CD14-positive monocyte (primary cell): ENCODE data around the gene MDFIC2. TPM values are rescaled to one million over a fixed set of nuclear protein-coding genes. Genes with fewer than 3 reads are reported as not detected.

Source experiments
- DNase-seq, 3 donors: peaks; one replicate each; pipeline ENCODE4 v3.0.0-alpha.2; 2011 to 2022
- H2AFZ ChIP-seq: 2 replicates; pipeline ENCODE4 v1.6.0; 2012; ENCODE audit warnings: mild to moderate bottlenecking, low read depth, low read length, inconsistent platforms; ENCODE audit not compliant: insufficient read depth, poor library complexity, severe bottlenecking
- H3K27ac ChIP-seq, 2 donors: 1 replicate in 1 of 2; 2 replicates in 1 of 2; pipeline ENCODE4 v1.5.1; 2012 to 2013; ENCODE audit warnings: low read length in 2 of 2, control low read depth in 1 of 2, inconsistent platforms in 1 of 2, low read depth in 1 of 2, mild to moderate bottlenecking in 1 of 2
- H3K27me3 ChIP-seq, 2 donors: one replicate each; pipeline versions ENCODE4 v1.6.0 to v1.6.1; 2011 to 2013; ENCODE audit warnings: low read length in 2 of 2; ENCODE audit not compliant: control insufficient read depth in 2 of 2, insufficient read depth in 2 of 2
- H3K36me3 ChIP-seq, 2 donors: replicated peaks in 1 of 2; 1 replicate in 1 of 2; 2 replicates in 1 of 2; pipeline versions ENCODE4 v1.5.1 to v1.6.1; 2012 to 2013; ENCODE audit warnings: low read length in 2 of 2, control low read depth in 1 of 2, inconsistent platforms in 1 of 2, mild to moderate bottlenecking in 1 of 2; ENCODE audit not compliant: insufficient read depth in 2 of 2, control insufficient read depth in 1 of 2
- H3K4me1 ChIP-seq, 2 donors: 1 replicate in 1 of 2; 2 replicates in 1 of 2; pipeline versions ENCODE4 v1.5.1 to v1.6.1; 2012 to 2013; ENCODE audit warnings: low read length in 2 of 2, control low read depth in 1 of 2, inconsistent platforms in 1 of 2, mild to moderate bottlenecking in 1 of 2, moderate library complexity in 1 of 2; ENCODE audit not compliant: insufficient read depth in 2 of 2, control insufficient read depth in 1 of 2
- H3K4me2 ChIP-seq: replicated peaks from 2 replicates; pipeline ENCODE3; 2012; ENCODE audit warnings: low read length, moderate library complexity, mild to moderate bottlenecking; ENCODE audit not compliant: poor library complexity, severe bottlenecking; ENCODE audit errors: extremely low read depth
- H3K4me3 ChIP-seq, 3 experiments: fragments of 200-600 bp in 1 of 3; sonication (generic) in 1 of 3; replicated peaks in 1 of 3; 1 replicate in 2 of 3; 2 replicates in 1 of 3; pipeline ENCODE4 v1.5.1; 2011 to 2013; ENCODE audit warnings: low read length in 3 of 3, mild to moderate bottlenecking in 3 of 3, control low read depth in 2 of 3, low read depth in 2 of 3, inconsistent platforms in 1 of 3, moderate library complexity in 1 of 3
- H3K79me2 ChIP-seq: 2 replicates; pipeline ENCODE4 v1.6.0; 2012; ENCODE audit warnings: mild to moderate bottlenecking, control low read depth, inconsistent platforms, low read length, moderate library complexity; ENCODE audit not compliant: insufficient read depth
- H3K9ac ChIP-seq: 2 replicates; pipeline ENCODE4 v1.6.0; 2017; ENCODE audit warnings: low read length, mild to moderate bottlenecking; ENCODE audit not compliant: insufficient read depth, poor library complexity, severe bottlenecking
- H3K9me3 ChIP-seq, 2 donors: replicated peaks in 1 of 2; 1 replicate in 1 of 2; 2 replicates in 1 of 2; pipeline versions ENCODE4 v1.5.1 to v1.6.1; 2012 to 2013; ENCODE audit warnings: low read length in 2 of 2, control low read depth in 1 of 2; ENCODE audit not compliant: control insufficient read depth in 1 of 2, insufficient read depth in 1 of 2
- H4K20me1 ChIP-seq: 2 replicates; pipeline ENCODE4 v1.6.0; 2012; ENCODE audit warnings: mild to moderate bottlenecking, low read length, control low read depth, moderate library complexity; ENCODE audit not compliant: insufficient read depth
- H3K27ac Mint-ChIP-seq, 7 donors: one replicate each; pipeline ENCODE4 v1.8.0; 2020; ENCODE audit warnings: mild to moderate bottlenecking in 7 of 7, mixed read lengths in 7 of 7, moderate library complexity in 6 of 7, inconsistent platforms in 2 of 7
- H3K27me3 Mint-ChIP-seq, 3 donors: one replicate each; pipeline ENCODE4 v1.8.0; 2021 to 2022; ENCODE audit warnings: low read depth in 3 of 3, mild to moderate bottlenecking in 3 of 3, mixed read lengths in 3 of 3, moderate library complexity in 3 of 3, inconsistent platforms in 1 of 3
- H3K36me3 Mint-ChIP-seq, 2 donors: one replicate each; pipeline ENCODE4 v1.8.0; 2020; ENCODE audit warnings: mixed read lengths in 2 of 2, inconsistent platforms in 1 of 2, mild to moderate bottlenecking in 1 of 2
- H3K4me1 Mint-ChIP-seq: one replicate; pipeline ENCODE4 v1.8.0; 2020; ENCODE audit warnings: mild to moderate bottlenecking, mixed read lengths
- H3K4me3 Mint-ChIP-seq, 2 donors: one replicate each; pipeline ENCODE4 v1.8.0; 2020; ENCODE audit warnings: mild to moderate bottlenecking in 2 of 2, mixed read lengths in 2 of 2, moderate library complexity in 1 of 2
- H3K9me3 Mint-ChIP-seq, 7 donors: one replicate each; pipeline ENCODE4 v1.8.0; 2020 to 2022; ENCODE audit warnings: mixed read lengths in 7 of 7, mild to moderate bottlenecking in 6 of 7, moderate library complexity in 6 of 7, inconsistent platforms in 2 of 7
- WGBS: methylation state at CpG from one replicate; pipeline ENCODE4 v1.1.5; 2013; ENCODE audit warnings: missing lambda C conversion rate; ENCODE audit not compliant: insufficient coverage; 5-methylcytosine and 5-hydroxymethylcytosine counted together
- intact Hi-C, 2 donors: fragments of 100-400 bp; cut with micrococcal nuclease; formaldehyde crosslinking; loops; one replicate each; pipeline versions ENCODE4 v1.15.0 to v1.15.1; 2023
- polyA plus RNA-seq, 3 donors: library from polyadenylated mRNA; depleted of rRNA in 1 of 3; unstranded in 2 of 3; stranded (reverse) in 1 of 3; fragments of 300-500 nt in 2 of 3; fragments of >200 nt in 1 of 3; fragmentation: Illumina TruSeq in 2 of 3; gene quantifications; 1 replicate in 2 of 3; 2 replicates in 1 of 3; pipeline ENCODE4 v1.2.3, GENCODE V29; 2012 to 2021
- TF ChIP-seq, protein P1 (sequence below): fragments of 200-600 bp; IDR thresholded peaks from one replicate; pipeline ENCODE4 v1.8.0; 2022; ENCODE audit warnings: antibody characterized with exemption, mild to moderate bottlenecking

MDFIC2 gene
- polyA plus RNA-seq, 3 donors: not detected

GRCh38 chr3:70183781-70184504 is 128.5 kb downstream of the MDFIC2 start:
- no peaks in the 10 kb centered on the region for H3K79me2 ChIP-seq
- no peak overlapping the region for H2AFZ ChIP-seq
- no peaks in the 10 kb centered on the region for H3K36me3 ChIP-seq
- Mint-ChIP-seq H3K9me3 (peaks cover 0 to 5% (median 0%) of the 10 kb centered on the region in 7 donors), H3K4me1 (peaks cover 6% of the 10 kb centered on the region), H3K27me3 (peaks cover 5 to 19% (median 9%) of the 10 kb centered on the region in 3 donors), H3K27ac (no peak overlapping the region), H3K4me3 (no peak overlapping the region), H3K36me3 (no peaks in the 10 kb centered on the region)
- no peak overlapping the region for H3K9ac ChIP-seq
- peaks cover 5 to 6% of the 10 kb centered on the region in 2 donors for H3K4me1 ChIP-seq
- H4K20me1 ChIP-seq: no peaks in the 10 kb centered on the region
- H3K4me2 ChIP-seq: no peak overlapping the region
- 75% methylated on average over 2 of the region's 8 CpGs for WGBS
- no peak for DNase-seq
- no peak overlapping the region for H3K27ac ChIP-seq
- intact Hi-C loops: no loop called here
- H3K4me3 ChIP-seq: no peak overlapping the region
- TF ChIP-seq, protein P1, sequence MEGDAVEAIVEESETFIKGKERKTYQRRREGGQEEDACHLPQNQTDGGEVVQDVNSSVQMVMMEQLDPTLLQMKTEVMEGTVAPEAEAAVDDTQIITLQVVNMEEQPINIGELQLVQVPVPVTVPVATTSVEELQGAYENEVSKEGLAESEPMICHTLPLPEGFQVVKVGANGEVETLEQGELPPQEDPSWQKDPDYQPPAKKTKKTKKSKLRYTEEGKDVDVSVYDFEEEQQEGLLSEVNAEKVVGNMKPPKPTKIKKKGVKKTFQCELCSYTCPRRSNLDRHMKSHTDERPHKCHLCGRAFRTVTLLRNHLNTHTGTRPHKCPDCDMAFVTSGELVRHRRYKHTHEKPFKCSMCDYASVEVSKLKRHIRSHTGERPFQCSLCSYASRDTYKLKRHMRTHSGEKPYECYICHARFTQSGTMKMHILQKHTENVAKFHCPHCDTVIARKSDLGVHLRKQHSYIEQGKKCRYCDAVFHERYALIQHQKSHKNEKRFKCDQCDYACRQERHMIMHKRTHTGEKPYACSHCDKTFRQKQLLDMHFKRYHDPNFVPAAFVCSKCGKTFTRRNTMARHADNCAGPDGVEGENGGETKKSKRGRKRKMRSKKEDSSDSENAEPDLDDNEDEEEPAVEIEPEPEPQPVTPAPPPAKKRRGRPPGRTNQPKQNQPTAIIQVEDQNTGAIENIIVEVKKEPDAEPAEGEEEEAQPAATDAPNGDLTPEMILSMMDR: no peak
- no peaks in the 10 kb centered on the region for H3K9me3 ChIP-seq
- H3K27me3 ChIP-seq: peaks cover 3 to 5% of the 10 kb centered on the region in 2 donors

GRCh38 chr3:70182166-70182565 is 130.3 kb downstream of the MDFIC2 start:
- H2AFZ ChIP-seq: no peak overlapping the region
- Mint-ChIP-seq H3K4me3 (no peak overlapping the region), H3K27ac (no peak overlapping the region), H3K4me1 (peaks cover 6% of the 10 kb centered on the region), H3K9me3 (no peaks in the 10 kb centered on the region), H3K36me3 (no peaks in the 10 kb centered on the region), H3K27me3 (peaks cover 5 to 19% (median 9%) of the 10 kb centered on the region in 3 donors)
- H3K27me3 ChIP-seq: peaks cover 3 to 5% of the 10 kb centered on the region in 2 donors
- H3K36me3 ChIP-seq: no peaks in the 10 kb centered on the region
- H3K4me1 ChIP-seq: peaks cover 7 to 9% of the 10 kb centered on the region in 2 donors
- 48% methylated on average over 12 of the region's 12 CpGs for WGBS
- no peak overlapping the region for H3K4me2 ChIP-seq
- H3K4me3 ChIP-seq: no peak overlapping the region
- no peaks in the 10 kb centered on the region for H3K9me3 ChIP-seq
- no peak overlapping the region for H3K27ac ChIP-seq
- TF ChIP-seq, protein P1: no peak
- DNase-seq: no peak
- intact Hi-C loops: no loop called here
- H4K20me1 ChIP-seq: no peaks in the 10 kb centered on the region
- H3K79me2 ChIP-seq: no peaks in the 10 kb centered on the region
- no peak overlapping the region for H3K9ac ChIP-seq
